Adrenal gland (tissue), 5 donors: Measurements from ENCODE around the gene CLASP1.

Experiments used
- CTCF ChIP-seq, 6 experiments: fragments of 450-650 bp in 4 of 6; fragments of 200-600 bp in 2 of 6; sonication (generic) in 1 of 6; IDR thresholded peaks; 1 replicate in 5 of 6; 2 replicates in 1 of 6; pipeline versions ENCODE4 v1.5.1 to v1.8.0; 2016 to 2021; ENCODE audit warnings: antibody characterized with exemption in 6 of 6, mild to moderate bottlenecking in 2 of 6, moderate library complexity in 1 of 6
- POLR2A ChIP-seq, 2 donors: fragments of 450-650 bp; IDR thresholded peaks; one replicate each; pipeline ENCODE4 v1.6.1; 2017; ENCODE audit warnings: antibody characterized with exemption in 2 of 2, mild to moderate bottlenecking in 2 of 2, moderate library complexity in 1 of 2
- donor health status: DM: no; HTN: no; CAD: no.

DNA sequence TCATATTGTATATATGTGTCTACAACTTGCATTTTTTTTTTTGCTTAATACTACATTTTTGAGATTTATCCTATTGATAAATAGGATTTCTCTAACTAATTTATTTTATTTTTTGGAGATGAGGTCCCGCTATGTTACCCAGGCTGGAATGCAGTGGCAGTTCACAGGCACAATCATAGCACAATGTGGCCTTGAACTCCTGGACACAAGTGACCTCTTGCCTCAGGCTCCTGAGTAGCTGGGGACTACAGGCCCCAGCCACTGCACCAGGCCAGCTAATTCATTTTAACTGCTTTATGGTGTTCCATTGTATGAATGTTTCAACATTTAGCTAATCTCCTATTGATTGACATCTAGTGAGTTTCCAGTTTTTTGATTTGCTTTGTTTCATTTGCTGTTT is 16.8 kb upstream of the CLASP1 start:
- TF ChIP-seq POLR2A (IDR thresholded peaks at IDR 0.05) (no peak), CTCF (IDR thresholded peaks at IDR 0.05) (no peak)
